OCI-LY7 (cell line): ENCODE data around the gene DEDD2. TPM values are rescaled to one million over a fixed set of nuclear protein-coding genes. Genes with fewer than 3 reads are reported as not detected.

Experiments
- BruUV-seq: library from RNA; stranded (reverse); fragments of 400-500 nt; replicated peaks from 2 replicates; lab custom pipeline; 2021; lab: Mats Ljungman, UMichigan
- CTCF ChIA-PET: fragments of 300-600 bp; sonication (Branson Sonifier 250); formaldehyde crosslinking; loops from one replicate; lab custom pipeline; 2022; ENCODE audit warnings: antibody characterized with exemption; ENCODE audit not compliant: unreplicated experiment; lab: Charles Lee
- POLR2A ChIA-PET: fragments of 300-600 bp; sonication (Branson Sonifier 250); formaldehyde crosslinking; loops from one replicate; lab custom pipeline; 2022; ENCODE audit warnings: antibody characterized with exemption; lab: Charles Lee
- DNase-seq: peaks from one replicate; pipeline ENCODE4 v3.0.0-alpha.2; 2015; ENCODE audit warnings: low spot score
- H2AFZ ChIP-seq: fragments of 200-600 bp; sonication (generic), shearing (Covaris generic); 2 replicates; pipeline ENCODE4 v1.6.1; 2014; ENCODE audit warnings: mild to moderate bottlenecking, antibody characterized with exemption, low read length, moderate library complexity
- H3K27ac ChIP-seq: fragments of 200-600 bp; sonication (generic); 2 replicates; pipeline ENCODE4 v1.5.1; 2014; ENCODE audit warnings: mixed run types, low read depth, mild to moderate bottlenecking, moderate library complexity, low read length, inconsistent platforms; ENCODE audit not compliant: poor library complexity, severe bottlenecking
- H3K36me3 ChIP-seq: fragments of 200-600 bp; sonication (generic); 2 replicates; pipeline ENCODE4 v1.6.1; 2014; ENCODE audit warnings: mild to moderate bottlenecking, antibody characterized with exemption, low read length, moderate library complexity, mixed read lengths; ENCODE audit not compliant: insufficient read depth
- H3K4me1 ChIP-seq: fragments of 200-600 bp; sonication (generic); 2 replicates; pipeline ENCODE4 v1.5.1; 2014; ENCODE audit warnings: mild to moderate bottlenecking, low read length; ENCODE audit not compliant: insufficient read depth, poor library complexity, severe bottlenecking
- H3K4me2 ChIP-seq: fragments of 200-600 bp; sonication (generic); 2 replicates; pipeline ENCODE4 v1.6.1; 2014; ENCODE audit warnings: mild to moderate bottlenecking, low read length
- H3K4me3 ChIP-seq: fragments of 200-600 bp; sonication (generic); 2 replicates; pipeline ENCODE4 v1.5.1; 2014; ENCODE audit warnings: mild to moderate bottlenecking, low read depth, low read length; ENCODE audit not compliant: poor library complexity, severe bottlenecking
- H3K79me2 ChIP-seq: fragments of 200-600 bp; sonication (generic); 2 replicates; pipeline ENCODE4 v1.6.1; 2016; ENCODE audit warnings: low read depth, mild to moderate bottlenecking, low read length, moderate library complexity, mixed read lengths; ENCODE audit not compliant: insufficient read depth
- H3K9me2 ChIP-seq: fragments of 200-600 bp; sonication (generic); 2 replicates; pipeline ENCODE4 v1.6.1; 2016; ENCODE audit warnings: mild to moderate bottlenecking, low read length, mixed read lengths; ENCODE audit not compliant: insufficient read depth
- H3K9me3 ChIP-seq: fragments of 200-600 bp; sonication (generic); 2 replicates; pipeline ENCODE4 v1.6.1; 2014; ENCODE audit warnings: mild to moderate bottlenecking, mixed run types, low read length, mixed read lengths
- H4K20me1 ChIP-seq: fragments of 200-600 bp; sonication (generic); 2 replicates; pipeline ENCODE4 v1.6.1; 2014; ENCODE audit warnings: mild to moderate bottlenecking, antibody characterized with exemption, low read length, moderate library complexity, mixed read lengths; ENCODE audit not compliant: insufficient read depth
- CTCF ChIP-seq: fragments of 200-600 bp; sonication (generic); conservative IDR thresholded peaks from 2 replicates; pipeline ENCODE4 v1.5.1; 2014; ENCODE audit warnings: mild to moderate bottlenecking, antibody characterized with exemption, low read length, moderate library complexity, mixed read lengths
- EZH2phosphoT487 ChIP-seq: fragments of 200-600 bp; sonication (generic); IDR thresholded peaks from 2 replicates; pipeline ENCODE4 v1.6.1; 2018; ENCODE audit warnings: low read depth, borderline replicate concordance, mild to moderate bottlenecking, mixed run types, antibody characterized with exemption, low read length, moderate library complexity, mixed read lengths
- intact Hi-C: fragments of 100-400 bp; cut with micrococcal nuclease; formaldehyde crosslinking; loops from one replicate; pipeline ENCODE4 v1.10.0; 2022; ENCODE audit not compliant: unreplicated experiment
- total RNA-seq, 2 experiments: library from RNA; depleted of rRNA in 1 of 2; stranded (reverse); fragments of >200 nt in 1 of 2; shearing (Covaris generic) in 1 of 2; gene quantifications; 2 replicates each; pipeline ENCODE4 v1.2.3, GENCODE V29; 2014 to 2022

Gene DEDD2
- total RNA-seq, 2 experiments from 2014 or later: 15.5 to 41.9 TPM

DNA sequence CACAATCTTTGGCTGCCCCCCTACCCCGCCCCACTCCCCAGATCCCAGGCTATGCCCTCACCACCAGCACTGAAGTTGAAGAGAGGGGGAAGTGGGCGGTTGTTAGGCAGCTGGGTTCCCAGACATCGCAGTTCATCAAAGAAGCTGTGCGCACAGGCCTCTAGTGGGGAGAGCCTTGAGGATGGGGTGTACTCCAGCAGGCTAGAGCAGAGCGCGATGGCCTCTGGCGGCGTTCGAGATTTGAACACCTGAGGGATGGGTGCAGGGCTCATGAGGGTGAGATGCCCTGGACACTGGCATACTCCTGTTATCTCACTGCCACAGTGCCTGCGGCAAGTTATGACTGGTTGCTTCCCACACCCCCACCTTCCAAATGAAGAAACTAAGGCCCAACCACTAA lies 15.0 kb upstream of the DEDD2 start:
- TF ChIP-seq CTCF: no peak
- no peak for TF ChIP-seq EZH2phosphoT487
- Histone ChIP-seq H3K9me3 (no peaks in the 10 kb centered on the region), H3K4me3 (no peak overlapping the region), H2AFZ (no peak overlapping the region), H3K79me2 (no peaks in the 10 kb centered on the region), H3K36me3 (peaks cover 95% of the 10 kb centered on the region), H4K20me1 (no peaks in the 10 kb centered on the region), H3K4me2 (no peak overlapping the region), H3K4me1 (no peaks in the 10 kb centered on the region), H3K9me2 (no peaks in the 10 kb centered on the region), H3K27ac (no peak overlapping the region)
- ChIA-PET CTCF (no interaction called here), POLR2A (no interaction called here)
- no TSS peak for BruUV-seq
- no peak for DNase-seq
- intact Hi-C loops: no loop called here

DNA sequence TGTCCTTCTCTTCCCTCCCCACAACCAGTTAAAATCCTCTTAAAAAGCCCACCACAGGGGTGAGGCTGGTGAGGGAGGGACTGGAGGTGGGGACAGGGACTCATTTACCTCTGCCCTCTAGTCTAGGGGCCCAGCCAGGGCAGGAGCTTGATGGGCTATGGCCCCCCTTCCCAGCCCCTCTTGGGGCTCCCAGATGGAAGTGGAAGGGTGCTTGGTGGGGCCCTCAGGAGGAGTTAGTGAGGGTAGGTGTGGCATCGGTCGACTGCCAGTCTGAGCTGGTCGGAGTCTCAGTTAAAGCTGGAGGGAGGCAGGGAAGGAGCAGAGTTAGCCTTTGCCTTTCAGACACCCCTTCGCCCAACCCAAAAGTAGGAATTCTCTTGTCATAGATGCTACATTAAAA lies 13.1 kb upstream of the DEDD2 start:
- TF ChIP-seq EZH2phosphoT487: no peak
- TF ChIP-seq CTCF: no peak
- Histone ChIP-seq H2AFZ (no peak overlapping the region), H3K4me2 (no peak overlapping the region), H3K4me3 (no peak overlapping the region), H4K20me1 (no peaks in the 10 kb centered on the region), H3K9me3 (no peaks in the 10 kb centered on the region), H3K36me3 (peaks cover 98% of the 10 kb centered on the region), H3K79me2 (no peaks in the 10 kb centered on the region), H3K9me2 (no peaks in the 10 kb centered on the region), H3K27ac (no peak overlapping the region), H3K4me1 (no peaks in the 10 kb centered on the region)
- CTCF ChIA-PET: no interaction called here
- DNase-seq: no peak
- no TSS peak for BruUV-seq
- POLR2A ChIA-PET: no interaction called here
- intact Hi-C loops: no loop called here

DNA sequence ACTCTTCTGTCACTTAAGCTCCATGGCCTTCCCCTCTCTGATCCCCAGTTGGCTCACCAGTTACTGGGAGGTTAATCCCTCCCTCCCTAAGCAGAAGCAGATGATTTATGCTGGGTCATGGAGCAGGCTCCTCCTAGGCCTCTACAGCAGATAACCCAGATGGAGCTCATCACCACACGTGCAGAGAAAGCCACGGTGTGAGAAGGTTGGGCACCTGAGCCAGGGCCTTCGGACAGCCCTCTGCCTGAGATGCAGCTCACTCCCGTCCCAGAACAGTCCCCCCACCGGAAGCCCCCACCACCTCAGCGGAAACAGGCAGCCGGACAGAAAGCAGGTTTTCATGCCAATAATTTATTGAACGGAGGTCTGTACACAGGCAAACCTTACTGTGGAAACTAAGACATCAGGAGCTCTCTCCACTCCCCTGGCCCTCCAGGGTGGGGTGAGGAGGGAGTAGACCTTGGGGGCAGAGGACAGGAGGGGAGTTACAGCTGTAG lies 12.4 kb upstream of the DEDD2 start:
- Histone ChIP-seq H3K4me2 (no peak overlapping the region), H4K20me1 (no peaks in the 10 kb centered on the region)

More for the DNA sequence above, 12.4 kb upstream of the DEDD2 start:
- no peak for DNase-seq
- intact Hi-C loops: no loop called here
- Histone ChIP-seq H2AFZ (no peak overlapping the region), H3K9me3 (no peaks in the 10 kb centered on the region), H3K9me2 (no peaks in the 10 kb centered on the region), H3K36me3 (peaks cover 98% of the 10 kb centered on the region), H3K4me1 (no peaks in the 10 kb centered on the region), H3K79me2 (no peaks in the 10 kb centered on the region), H3K4me3 (no peak overlapping the region), H3K27ac (no peak overlapping the region)
- ChIA-PET POLR2A (no interaction called here), CTCF (no interaction called here)
- no peak for TF ChIP-seq EZH2phosphoT487
- TF ChIP-seq CTCF: no peak
- no TSS peak for BruUV-seq
